G401 (cell line): ENCODE measurements around the gene CAMTA1. TPM values are rescaled to one million over a fixed set of nuclear protein-coding genes. Genes with fewer than 3 reads are reported as not detected.
"Not testable (repeated sequence)": the region's sequence is repeated elsewhere in the genome, so short reads cannot be mapped to it uniquely, and the experiment has no call there.

Source experiments
- DNase-seq: peaks from one replicate; pipeline ENCODE4 v3.0.0-alpha.2; 2015; ENCODE audit warnings: low spot score
- in situ Hi-C: cut with HindIII; loops from 2 replicates; pipeline ENCODE4 v1.10.0; 2016; ENCODE audit warnings: low sequenced_read_pairs, mixed read lengths
- total RNA-seq: library from RNA; depleted of rRNA; stranded (reverse); fragments of >200 nt; shearing (Covaris generic); gene quantifications from 2 replicates; pipeline ENCODE4 v1.2.3, GENCODE V29; 2014

Gene CAMTA1
- total RNA-seq, 1 experiment from 2014 or later: 137 TPM

- in situ Hi-C loops: no loop called here
- DNase-seq: no peak
These were observed 527.9 kb downstream of the CAMTA1 start for GRCh38 chr1:7313081-7313546.

- DNase-seq: no peak
- in situ Hi-C loops: no loop called here
These were observed 528.6 kb downstream of the CAMTA1 start for GRCh38 chr1:7313826-7314225.

DNA sequence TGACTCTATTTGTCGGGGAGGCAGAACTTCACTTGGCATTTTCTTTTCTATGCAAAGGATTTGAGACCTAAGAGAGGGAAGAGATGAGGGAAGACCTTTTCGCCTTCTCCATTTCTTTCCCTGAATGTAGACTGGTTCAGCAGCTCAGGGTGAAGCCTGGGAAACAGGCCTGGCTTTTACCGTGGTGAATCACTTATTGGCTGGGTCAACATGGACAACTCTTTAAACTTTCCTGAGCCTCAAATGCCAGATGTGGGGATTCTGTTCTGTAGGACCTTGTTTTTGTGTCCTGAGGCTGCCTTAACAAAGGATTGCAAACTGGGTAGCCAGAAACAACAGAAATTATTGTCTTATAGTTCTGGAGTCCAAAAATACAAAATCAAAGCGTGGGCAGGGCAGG is 530.1 kb downstream of the CAMTA1 start:
- no peak for DNase-seq
- in situ Hi-C loops: no loop called here

- in situ Hi-C loops: no loop called here
- DNase-seq: no peak
These were observed 530.7 kb downstream of the CAMTA1 start for GRCh38 chr1:7315946-7316345.

GRCh38 chr1:7317888-7318287 is 532.6 kb downstream of the CAMTA1 start:
- DNase-seq: peak; percentile 24

GRCh38 chr1:7319196-7319595 is 533.9 kb downstream of the CAMTA1 start:
- no peak for DNase-seq
- in situ Hi-C loops: no loop called here

More at GRCh38 chr1:7317888-7318287, 532.6 kb downstream of the CAMTA1 start:
- in situ Hi-C loops: no loop called here

GRCh38 chr1:7320661-7321060 is 535.4 kb downstream of the CAMTA1 start:
- in situ Hi-C loops: no loop called here

GRCh38 chr1:7322283-7322785 is 537.1 kb downstream of the CAMTA1 start:
- DNase-seq: no peak
- in situ Hi-C loops: no loop called here

More at GRCh38 chr1:7320661-7321060, 535.4 kb downstream of the CAMTA1 start:
- no peak for DNase-seq

GRCh38 chr1:7322912-7323311 is 537.7 kb downstream of the CAMTA1 start:
- no peak for DNase-seq
- in situ Hi-C loops: no loop called here

GRCh38 chr1:7325254-7325653 is 540.0 kb downstream of the CAMTA1 start:
- DNase-seq: no peak
- in situ Hi-C loops: no loop called here

- DNase-seq: no peak
These were observed 541.1 kb downstream of the CAMTA1 start for GRCh38 chr1:7326366-7326765.

DNA sequence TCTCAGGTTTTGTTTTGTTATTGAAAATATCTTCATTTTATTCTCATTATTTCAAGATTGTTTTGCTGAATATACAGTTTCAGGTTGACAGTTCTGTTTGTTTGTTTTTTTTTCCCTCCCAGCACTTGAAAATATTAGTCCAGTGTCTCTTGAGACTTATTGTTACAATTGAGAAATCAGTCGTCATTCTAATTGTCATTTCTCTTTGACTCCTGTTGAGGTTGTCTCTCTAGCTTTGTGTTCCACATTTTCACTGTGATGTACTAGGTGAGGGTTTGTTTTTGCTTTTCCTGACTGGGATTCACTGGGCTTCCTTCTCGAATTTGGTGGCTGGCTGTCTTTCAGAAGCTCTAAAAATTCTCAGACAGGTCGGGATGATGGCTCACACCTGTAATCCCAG is 542.6 kb downstream of the CAMTA1 start:
- DNase-seq: no peak

More at GRCh38 chr1:7326366-7326765, 541.1 kb downstream of the CAMTA1 start:
- in situ Hi-C loops: no loop called here

DNA sequence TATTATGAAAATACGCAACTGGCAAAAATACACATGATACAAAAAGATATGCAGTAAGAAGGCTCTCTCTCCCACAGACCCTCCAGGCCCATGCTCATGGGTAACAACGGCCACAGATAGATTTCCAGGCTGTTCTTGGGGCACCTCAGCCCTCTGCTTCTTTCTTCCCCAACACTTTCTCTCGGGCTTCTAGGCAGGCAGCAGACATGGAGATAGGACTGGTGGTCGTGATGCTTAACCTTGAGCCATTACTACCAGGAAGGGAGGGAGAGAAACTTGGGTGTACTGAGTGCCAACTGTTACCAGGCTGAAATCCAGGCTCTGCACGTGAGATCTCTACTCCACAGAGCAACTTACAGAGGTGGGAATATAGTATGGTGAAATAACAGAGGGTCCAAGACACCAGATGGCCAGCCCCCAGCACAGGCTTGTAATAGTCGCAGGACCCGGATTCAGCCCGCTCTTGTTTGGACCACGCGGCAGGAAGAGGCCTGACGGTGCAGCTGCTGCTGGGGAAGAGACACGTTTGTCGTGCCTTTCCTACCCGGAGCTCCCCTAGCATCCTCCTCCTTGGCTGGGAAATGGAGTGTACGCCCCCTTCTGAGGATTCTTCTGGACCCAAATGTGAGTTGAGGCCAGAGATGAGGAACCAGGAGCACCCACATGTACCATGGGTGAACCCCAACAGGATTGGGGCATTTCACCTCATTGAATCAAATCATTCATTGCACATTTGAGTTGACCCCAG is 544.8 kb downstream of the CAMTA1 start:
- no peak for DNase-seq
- in situ Hi-C loops: no loop called here

More for the DNA sequence above, 542.6 kb downstream of the CAMTA1 start:
- in situ Hi-C loops: no loop called here

DNA sequence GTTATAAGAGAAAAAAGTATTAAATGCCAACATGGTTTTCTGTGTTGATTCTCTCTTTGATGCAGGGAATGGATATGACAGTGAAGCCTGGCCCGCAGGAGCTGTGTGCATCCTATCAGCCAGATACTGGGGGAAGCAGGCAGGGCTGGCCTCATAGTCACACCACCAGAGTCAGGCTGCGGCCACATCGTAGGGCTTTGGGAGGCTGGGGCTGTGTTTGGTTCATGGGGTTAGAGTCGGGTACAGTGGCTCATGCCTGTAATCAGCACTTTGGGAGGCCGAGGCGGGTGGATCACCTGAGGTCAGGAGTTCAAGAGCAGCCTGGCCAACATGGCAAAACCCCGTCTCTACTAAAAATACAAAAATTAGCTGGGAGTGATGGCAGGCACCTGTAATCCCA is 545.5 kb downstream of the CAMTA1 start:
- in situ Hi-C loops, DNase-seq: not testable (repeated sequence)

- DNase-seq: no peak
- in situ Hi-C loops: no loop called here
These were observed 546.8 kb downstream of the CAMTA1 start for GRCh38 chr1:7331926-7332535.

GRCh38 chr1:7333094-7333493 is 547.8 kb downstream of the CAMTA1 start:
- in situ Hi-C loops: no loop called here
- no peak for DNase-seq

GRCh38 chr1:7333620-7334019 is 548.4 kb downstream of the CAMTA1 start:
- no peak for DNase-seq
- in situ Hi-C loops: no loop called here

- DNase-seq: no peak
- in situ Hi-C loops: no loop called here
These were observed 549.3 kb downstream of the CAMTA1 start for GRCh38 chr1:7334475-7335035.

DNA sequence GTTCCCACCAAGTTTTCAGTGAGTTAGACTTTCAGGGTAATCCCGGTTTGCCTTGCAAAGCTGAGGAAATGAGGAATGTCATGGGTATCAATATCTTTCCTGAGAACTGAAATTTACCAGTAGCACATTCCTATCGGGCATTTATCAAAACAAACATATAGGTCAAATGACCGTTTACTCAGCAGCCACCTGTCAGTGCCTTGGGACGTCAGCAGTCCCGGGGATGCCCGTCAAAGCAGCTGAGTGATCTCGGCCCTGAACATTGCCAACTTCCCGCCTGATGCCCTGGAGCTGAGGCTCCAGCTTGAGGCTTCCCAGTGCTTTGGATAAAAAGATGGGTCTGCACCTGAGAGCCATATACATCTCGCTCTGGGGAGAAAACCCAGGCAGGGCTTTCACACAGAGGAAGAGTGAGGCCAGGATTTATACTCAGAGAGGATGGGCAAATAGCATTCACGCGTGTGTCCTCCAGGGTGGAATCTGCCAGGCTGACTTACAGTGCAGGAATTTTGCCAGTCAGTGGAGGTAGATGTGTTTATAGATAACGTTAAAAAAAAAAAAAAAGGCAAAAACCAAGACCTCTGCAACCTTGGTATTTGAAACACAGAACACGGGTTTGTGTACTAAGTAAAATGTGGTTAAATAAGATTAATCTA is 550.1 kb downstream of the CAMTA1 start:
- DNase-seq: no peak
- in situ Hi-C loops: no loop called here

DNA sequence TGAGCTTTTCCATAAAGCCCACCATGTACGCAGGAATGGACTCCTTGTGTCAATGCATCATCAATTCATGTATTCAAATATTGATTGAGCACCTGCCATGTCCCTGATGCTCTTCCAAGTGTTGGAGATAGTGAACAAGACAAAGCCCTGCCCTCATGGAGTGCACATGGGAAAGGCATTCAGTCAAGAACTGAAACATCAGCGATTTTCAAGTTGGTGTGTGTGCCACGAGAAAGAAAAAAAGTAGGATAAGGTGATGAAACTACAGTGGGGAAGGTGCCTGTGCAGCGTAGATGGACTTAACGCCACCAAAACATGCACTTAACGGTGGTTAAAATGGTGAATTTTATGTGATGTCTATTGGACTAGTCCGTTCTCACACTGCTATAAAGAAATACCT is 553.2 kb downstream of the CAMTA1 start:
- in situ Hi-C loops: no loop called here
- no peak for DNase-seq
